K562 (cell line): ENCODE measurements around the gene IPO11. TPM values are rescaled to one million over a fixed set of nuclear protein-coding genes. Genes with fewer than 3 reads are reported as not detected.
A peak's percentile ranks its signal among the peaks of the same experiment; 100 is the strongest.

Experiments used
- ASH1L ChIP-seq: fragments of 450-650 bp; IDR thresholded peaks from 2 replicates; pipeline ENCODE4 v1.6.1; 2018; ENCODE audit warnings: borderline replicate concordance, mild to moderate bottlenecking, low read depth; ENCODE audit not compliant: partially characterized antibody
- EGR1 ChIP-seq: fragments of 450-650 bp; conservative IDR thresholded peaks from 2 replicates; pipeline ENCODE4 v1.6.1; 2017; ENCODE audit warnings: mild to moderate bottlenecking
- ERF ChIP-seq: fragments of 450-650 bp; formaldehyde crosslinking; IDR thresholded peaks from 2 replicates; pipeline ENCODE4 v1.4.0; 2020; ENCODE audit warnings: mild to moderate bottlenecking, mixed read lengths
- FOXM1 ChIP-seq, 2 experiments: fragments of 450-650 bp in 1 of 2; sonication (generic) in 1 of 2; formaldehyde crosslinking in 1 of 2; IDR thresholded peaks; 2 replicates each; pipeline versions ENCODE4 v1.6.1 to v1.9.0; 2017 to 2022; ENCODE audit warnings: low read depth in 2 of 2, mild to moderate bottlenecking in 2 of 2, missing genetic modification reagents in 1 of 2, moderate library complexity in 1 of 2
- GTF2F1 ChIP-seq: IDR thresholded peaks from 2 replicates; pipeline ENCODE4 v1.6.1; 2011; ENCODE audit warnings: low read depth, low read length, improper control_type of control experiment
- HCFC1 ChIP-seq: IDR thresholded peaks from 2 replicates; pipeline ENCODE4 v1.6.1; 2012; ENCODE audit warnings: low read depth, low read length, improper control_type of control experiment
- MAFF ChIP-seq: IDR thresholded peaks from 2 replicates; pipeline ENCODE4 v1.6.1; 2012; ENCODE audit warnings: low read length, improper control_type of control experiment
- NELFE ChIP-seq: IDR thresholded peaks from 2 replicates; pipeline ENCODE4 v1.6.1; 2011; ENCODE audit warnings: mild to moderate bottlenecking; ENCODE audit not compliant: insufficient read depth, insufficient read length
- NFYB ChIP-seq: IDR thresholded peaks from 2 replicates; pipeline ENCODE4 v1.6.1; 2011; ENCODE audit warnings: mild to moderate bottlenecking, moderate library complexity; ENCODE audit not compliant: insufficient read length; ENCODE audit errors: extremely low read depth
- NR2F6 ChIP-seq: fragments of 450-650 bp; formaldehyde crosslinking; IDR thresholded peaks from 2 replicates; pipeline ENCODE4 v1.4.0; 2020; ENCODE audit warnings: mild to moderate bottlenecking
- TCF3 ChIP-seq: sonication (generic); formaldehyde crosslinking; IDR thresholded peaks from 2 replicates; pipeline ENCODE4 v1.4.0; 2020; ENCODE audit warnings: mild to moderate bottlenecking, missing genetic modification reagents
- ZKSCAN3 ChIP-seq: fragments of 250-450 bp; sonication (Bioruptor Pico); IDR thresholded peaks from 2 replicates; pipeline ENCODE4 v1.4.0; 2020
- ZNF224 ChIP-seq: sonication (generic); formaldehyde crosslinking; IDR thresholded peaks from 2 replicates; pipeline ENCODE4 v1.8.0; 2022; ENCODE audit warnings: mild to moderate bottlenecking, missing genetic modification reagents
- ZNF79 ChIP-seq: fragments of 250-450 bp; sonication (Bioruptor Pico); IDR thresholded peaks from 2 replicates; pipeline ENCODE4 v1.4.0; 2020; ENCODE audit warnings: low read depth, mild to moderate bottlenecking, moderate library complexity
- polyA plus RNA-seq, 8 experiments: library from polyadenylated mRNA; depleted of rRNA in 4 of 8; stranded (reverse) in 5 of 8; unstranded in 3 of 8; fragments of >200 nt; fragmentation: Nextera tagmentation in 2 of 8; fragmentation: Illumina TruSeq in 1 of 8; extraction: Ambion mirVana in 2 of 8; extraction: Trizol in 1 of 8; gene quantifications; 2 replicates each; pipeline versions ENCODE4 v1.2.1 to v1.2.3, GENCODE V29; 2011 to 2014; ENCODE audit warnings: inconsistent platforms in 1 of 8, missing spikeins in 1 of 8
- total RNA-seq, 7 experiments: library from RNA; depleted of rRNA in 6 of 7; stranded (reverse); fragments of >200 nt in 6 of 7; fragmentation: Illumina TruSeq in 2 of 7; extraction: Trizol in 2 of 7; gene quantifications; 2 replicates each; pipeline versions ENCODE4 v1.2.1 to v1.2.3, GENCODE V29; 2011 to 2021; ENCODE audit warnings: low replicate concordance in 1 of 7
- TF ChIP-seq, protein P1 (sequence below): fragments of 450-650 bp; formaldehyde crosslinking; IDR thresholded peaks from 2 replicates; pipeline ENCODE4 v1.4.0; 2020; ENCODE audit warnings: mild to moderate bottlenecking, mixed read lengths
- TF ChIP-seq, protein P2 (sequence below): fragments of 450-650 bp; formaldehyde crosslinking; IDR thresholded peaks from 2 replicates; pipeline ENCODE4 v1.4.0; 2022; ENCODE audit warnings: missing genetic modification characterization
- TF ChIP-seq, protein P3 (sequence below): fragments of 150-350 bp; IDR thresholded peaks from 2 replicates; pipeline ENCODE4 v1.6.1; 2014; ENCODE audit warnings: low read depth, mild to moderate bottlenecking, low read length, borderline replicate concordance
- TF ChIP-seq, protein P4 (sequence below): sonication (generic); formaldehyde crosslinking; IDR thresholded peaks from 2 replicates; pipeline ENCODE4 v1.8.0; 2022; ENCODE audit warnings: mild to moderate bottlenecking, missing genetic modification reagents
- TF ChIP-seq, protein P5 (sequence below): fragments of 250-450 bp; sonication (Bioruptor Pico); IDR thresholded peaks from 2 replicates; pipeline ENCODE4 v1.8.0; 2021; ENCODE audit warnings: moderate library complexity, mild to moderate bottlenecking, inconsistent platforms

IPO11 gene
- total and polyA plus RNA-seq, 9 of the 15 experiments (the other 6 are each of a cell fraction or from before 2014, with no cell fraction given) = 38.7 to 96.0 (median 70.9) TPM

DNA sequence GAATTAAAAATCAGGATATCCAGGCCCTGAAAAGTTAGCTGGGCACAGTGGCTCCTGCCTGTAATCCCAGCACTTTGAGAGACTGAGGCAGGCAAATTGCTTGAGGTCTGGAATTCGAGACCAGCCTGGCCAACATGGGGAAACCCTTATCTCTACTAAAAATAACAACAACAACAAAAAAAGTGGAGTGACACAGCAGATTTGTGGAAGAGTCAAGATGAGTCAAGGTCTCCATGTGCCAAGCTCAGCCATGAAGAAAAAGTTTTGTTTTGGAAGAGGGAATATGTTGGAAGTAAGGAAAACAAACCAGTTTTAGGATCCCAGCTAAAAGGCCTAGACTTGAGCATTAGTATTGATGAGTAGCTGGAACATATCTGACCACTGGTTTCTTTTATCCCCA is 180.8 kb downstream of the IPO11 start (continued):
- TF ChIP-seq, protein P1, sequence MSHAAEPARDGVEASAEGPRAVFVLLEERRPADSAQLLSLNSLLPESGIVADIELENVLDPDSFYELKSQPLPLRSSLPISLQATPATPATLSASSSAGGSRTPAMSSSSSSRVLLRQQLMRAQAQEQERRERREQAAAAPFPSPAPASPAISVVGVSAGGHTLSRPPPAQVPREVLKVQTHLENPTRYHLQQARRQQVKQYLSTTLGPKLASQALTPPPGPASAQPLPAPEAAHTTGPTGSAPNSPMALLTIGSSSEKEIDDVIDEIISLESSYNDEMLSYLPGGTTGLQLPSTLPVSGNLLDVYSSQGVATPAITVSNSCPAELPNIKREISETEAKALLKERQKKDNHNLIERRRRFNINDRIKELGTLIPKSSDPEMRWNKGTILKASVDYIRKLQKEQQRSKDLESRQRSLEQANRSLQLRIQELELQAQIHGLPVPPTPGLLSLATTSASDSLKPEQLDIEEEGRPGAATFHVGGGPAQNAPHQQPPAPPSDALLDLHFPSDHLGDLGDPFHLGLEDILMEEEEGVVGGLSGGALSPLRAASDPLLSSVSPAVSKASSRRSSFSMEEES (CRISPR knock-in tag) = no peak
- TF ChIP-seq NELFE (no peak), TCF3 (CRISPR knock-in tag) (no peak), FOXM1 (IDR thresholded peaks at IDR 0.05; ENCODE audit: low read depth) (no peak), FOXM1 (CRISPR knock-in tag; IDR thresholded peaks at IDR 0.05; ENCODE audit: low read depth) (no peak), GTF2F1 (no peak), ZKSCAN3 (CRISPR knock-in tag) (no peak), ERF (CRISPR knock-in tag) (no peak), EGR1 (no peak), NR2F6 (CRISPR knock-in tag) (no peak), ZNF79 (CRISPR knock-in tag) (no peak), ASH1L (no peak), ZNF224 (CRISPR knock-in tag) (no peak), MAFF (peak; percentile 76), NFYB (no peak), HCFC1 (no peak)
- TF ChIP-seq, protein P2, sequence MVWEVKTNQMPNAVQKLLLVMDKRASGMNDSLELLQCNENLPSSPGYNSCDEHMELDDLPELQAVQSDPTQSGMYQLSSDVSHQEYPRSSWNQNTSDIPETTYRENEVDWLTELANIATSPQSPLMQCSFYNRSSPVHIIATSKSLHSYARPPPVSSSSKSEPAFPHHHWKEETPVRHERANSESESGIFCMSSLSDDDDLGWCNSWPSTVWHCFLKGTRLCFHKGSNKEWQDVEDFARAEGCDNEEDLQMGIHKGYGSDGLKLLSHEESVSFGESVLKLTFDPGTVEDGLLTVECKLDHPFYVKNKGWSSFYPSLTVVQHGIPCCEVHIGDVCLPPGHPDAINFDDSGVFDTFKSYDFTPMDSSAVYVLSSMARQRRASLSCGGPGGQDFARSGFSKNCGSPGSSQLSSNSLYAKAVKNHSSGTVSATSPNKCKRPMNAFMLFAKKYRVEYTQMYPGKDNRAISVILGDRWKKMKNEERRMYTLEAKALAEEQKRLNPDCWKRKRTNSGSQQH (CRISPR knock-in tag) = no peak
- TF ChIP-seq, protein P3, sequence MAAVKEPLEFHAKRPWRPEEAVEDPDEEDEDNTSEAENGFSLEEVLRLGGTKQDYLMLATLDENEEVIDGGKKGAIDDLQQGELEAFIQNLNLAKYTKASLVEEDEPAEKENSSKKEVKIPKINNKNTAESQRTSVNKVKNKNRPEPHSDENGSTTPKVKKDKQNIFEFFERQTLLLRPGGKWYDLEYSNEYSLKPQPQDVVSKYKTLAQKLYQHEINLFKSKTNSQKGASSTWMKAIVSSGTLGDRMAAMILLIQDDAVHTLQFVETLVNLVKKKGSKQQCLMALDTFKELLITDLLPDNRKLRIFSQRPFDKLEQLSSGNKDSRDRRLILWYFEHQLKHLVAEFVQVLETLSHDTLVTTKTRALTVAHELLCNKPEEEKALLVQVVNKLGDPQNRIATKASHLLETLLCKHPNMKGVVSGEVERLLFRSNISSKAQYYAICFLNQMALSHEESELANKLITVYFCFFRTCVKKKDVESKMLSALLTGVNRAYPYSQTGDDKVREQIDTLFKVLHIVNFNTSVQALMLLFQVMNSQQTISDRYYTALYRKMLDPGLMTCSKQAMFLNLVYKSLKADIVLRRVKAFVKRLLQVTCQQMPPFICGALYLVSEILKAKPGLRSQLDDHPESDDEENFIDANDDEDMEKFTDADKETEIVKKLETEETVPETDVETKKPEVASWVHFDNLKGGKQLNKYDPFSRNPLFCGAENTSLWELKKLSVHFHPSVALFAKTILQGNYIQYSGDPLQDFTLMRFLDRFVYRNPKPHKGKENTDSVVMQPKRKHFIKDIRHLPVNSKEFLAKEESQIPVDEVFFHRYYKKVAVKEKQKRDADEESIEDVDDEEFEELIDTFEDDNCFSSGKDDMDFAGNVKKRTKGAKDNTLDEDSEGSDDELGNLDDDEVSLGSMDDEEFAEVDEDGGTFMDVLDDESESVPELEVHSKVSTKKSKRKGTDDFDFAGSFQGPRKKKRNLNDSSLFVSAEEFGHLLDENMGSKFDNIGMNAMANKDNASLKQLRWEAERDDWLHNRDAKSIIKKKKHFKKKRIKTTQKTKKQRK = no peak
- TF ChIP-seq, protein P4, sequence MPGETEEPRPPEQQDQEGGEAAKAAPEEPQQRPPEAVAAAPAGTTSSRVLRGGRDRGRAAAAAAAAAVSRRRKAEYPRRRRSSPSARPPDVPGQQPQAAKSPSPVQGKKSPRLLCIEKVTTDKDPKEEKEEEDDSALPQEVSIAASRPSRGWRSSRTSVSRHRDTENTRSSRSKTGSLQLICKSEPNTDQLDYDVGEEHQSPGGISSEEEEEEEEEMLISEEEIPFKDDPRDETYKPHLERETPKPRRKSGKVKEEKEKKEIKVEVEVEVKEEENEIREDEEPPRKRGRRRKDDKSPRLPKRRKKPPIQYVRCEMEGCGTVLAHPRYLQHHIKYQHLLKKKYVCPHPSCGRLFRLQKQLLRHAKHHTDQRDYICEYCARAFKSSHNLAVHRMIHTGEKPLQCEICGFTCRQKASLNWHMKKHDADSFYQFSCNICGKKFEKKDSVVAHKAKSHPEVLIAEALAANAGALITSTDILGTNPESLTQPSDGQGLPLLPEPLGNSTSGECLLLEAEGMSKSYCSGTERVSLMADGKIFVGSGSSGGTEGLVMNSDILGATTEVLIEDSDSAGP = no peak
- TF ChIP-seq, protein P5, sequence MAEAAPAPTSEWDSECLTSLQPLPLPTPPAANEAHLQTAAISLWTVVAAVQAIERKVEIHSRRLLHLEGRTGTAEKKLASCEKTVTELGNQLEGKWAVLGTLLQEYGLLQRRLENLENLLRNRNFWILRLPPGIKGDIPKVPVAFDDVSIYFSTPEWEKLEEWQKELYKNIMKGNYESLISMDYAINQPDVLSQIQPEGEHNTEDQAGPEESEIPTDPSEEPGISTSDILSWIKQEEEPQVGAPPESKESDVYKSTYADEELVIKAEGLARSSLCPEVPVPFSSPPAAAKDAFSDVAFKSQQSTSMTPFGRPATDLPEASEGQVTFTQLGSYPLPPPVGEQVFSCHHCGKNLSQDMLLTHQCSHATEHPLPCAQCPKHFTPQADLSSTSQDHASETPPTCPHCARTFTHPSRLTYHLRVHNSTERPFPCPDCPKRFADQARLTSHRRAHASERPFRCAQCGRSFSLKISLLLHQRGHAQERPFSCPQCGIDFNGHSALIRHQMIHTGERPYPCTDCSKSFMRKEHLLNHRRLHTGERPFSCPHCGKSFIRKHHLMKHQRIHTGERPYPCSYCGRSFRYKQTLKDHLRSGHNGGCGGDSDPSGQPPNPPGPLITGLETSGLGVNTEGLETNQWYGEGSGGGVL = no peak
